Psoas muscle (tissue), 8 donors: ENCODE measurements around the gene TMBIM1. TPM values are rescaled to one million over a fixed set of nuclear protein-coding genes. Genes with fewer than 3 reads are reported as not detected.

Experiments
- ATAC-seq, 4 donors: fragments of 200-7000 bp; cut with Tn5 transposase; one replicate each; pipeline ENCODE4 v1.9.1; 2020; ENCODE audit warnings: moderate library complexity in 3 of 4, mild to moderate bottlenecking in 2 of 4
- DNase-seq, 2 donors: peaks; one replicate each; pipeline ENCODE4 v3.0.0-alpha.2; 2020
- H3K27ac ChIP-seq: fragments of 200-600 bp; one replicate; pipeline ENCODE4 v1.8.0; 2022
- H3K27me3 ChIP-seq, 3 donors: fragments of 200-600 bp in 1 of 3; one replicate each; pipeline versions ENCODE4 v1.6.1 to v1.8.0; 2013 to 2022; ENCODE audit warnings: low read length in 2 of 3, mild to moderate bottlenecking in 2 of 3, moderate library complexity in 1 of 3; ENCODE audit not compliant: insufficient read depth in 3 of 3
- H3K36me3 ChIP-seq, 2 donors: fragments of 200-600 bp in 1 of 2; one replicate each; pipeline versions ENCODE4 v1.6.1 to v1.8.0; 2013 to 2022; ENCODE audit warnings: low read depth in 1 of 2, mild to moderate bottlenecking in 1 of 2, moderate library complexity in 1 of 2; ENCODE audit not compliant: insufficient read depth in 1 of 2
- H3K4me1 ChIP-seq: fragments of 200-600 bp; one replicate; pipeline ENCODE4 v1.8.0; 2022
- H3K4me3 ChIP-seq: fragments of 200-600 bp; one replicate; pipeline ENCODE4 v1.8.0; 2022; ENCODE audit warnings: mild to moderate bottlenecking
- H3K9me3 ChIP-seq: fragments of 200-600 bp; one replicate; pipeline ENCODE4 v1.8.0; 2022
- CTCF ChIP-seq: fragments of 200-600 bp; IDR thresholded peaks from one replicate; pipeline ENCODE4 v1.8.0; 2022; ENCODE audit warnings: antibody characterized with exemption
- WGBS, 3 donors: extraction: QIAGEN DNeasy Blood & Tissue Kit; methylation state at CpG; one replicate each; pipeline versions ENCODE4 v1.1.6 to v1.1.7; 2013; 5-methylcytosine and 5-hydroxymethylcytosine counted together
- intact Hi-C, 2 donors: fragments of 100-400 bp; cut with DNase I; formaldehyde crosslinking; loops; one replicate each; pipeline versions ENCODE4 v1.11.0 to v1.14.2; 2022
- polyA plus RNA-seq, 3 donors: library from polyadenylated mRNA; stranded (reverse); fragments of 200-250 nt; gene quantifications; one replicate each; pipeline ENCODE4 v1.2.3, GENCODE V29; 2013
- total RNA-seq, 4 donors: library from RNA; stranded (reverse); fragmentation: NEBNext Ultra II Directional in 2 of 4; extraction: Animal tissue kit (Norgen Biotek cat#: 25700) in 2 of 4; gene quantifications; one replicate each; pipeline versions ENCODE4 v1.2.1 to v1.2.4, GENCODE V29; 2021 to 2023
- donor health status: healthy with polysubstance abuse.
- donor health status: DM: no; HTN: no; CAD: no; lungs with moderate emphysema.
- donor health status: Bipolar disorder and iron deficiency.
- donor health status: healthy.
- donor health status: DM: yes; HTN: yes; CAD: no.
- donor health status: DM: no; HTN: no; CAD: no.
- donor health status: DM: no; HTN: no; CAD: no.
- donor health status: DM: yes; HTN: yes; CAD: no.

Gene TMBIM1
- total and polyA plus RNA-seq, 7 donors: 152 to 264 (median 167) TPM

GRCh38 chr2:218244665-218245064 is 47.6 kb downstream of the TMBIM1 start:
- DNase-seq: no peak
- no peak for ATAC-seq
- Histone ChIP-seq H3K36me3 (peaks cover 32 to 100% of the 10 kb centered on the region in 2 donors), H3K27me3 (no peaks in the 10 kb centered on the region), H3K27ac (no peak overlapping the region), H3K4me1 (peaks cover 12% of the 10 kb centered on the region), H3K4me3 (no peak overlapping the region), H3K9me3 (no peaks in the 10 kb centered on the region)
- TF ChIP-seq CTCF: no peak
- intact Hi-C loops: no loop called here
- WGBS, 3 donors: 86 to 98% (median 90%) methylated on average over 2 of the region's 2 CpGs

- Histone ChIP-seq H3K4me1 (peaks cover 12% of the 10 kb centered on the region), H3K36me3 (peaks cover 30 to 100% of the 10 kb centered on the region in 2 donors), H3K27me3 (no peaks in the 10 kb centered on the region), H3K27ac (no peak overlapping the region), H3K4me3 (no peak overlapping the region), H3K9me3 (no peaks in the 10 kb centered on the region)
- no peak for DNase-seq
- WGBS, 3 donors: 75 to 89% (median 77%) methylated on average over 1 of the region's 1 CpG
- intact Hi-C loops: no loop called here
- TF ChIP-seq CTCF: no peak
- no peak for ATAC-seq
Observed at GRCh38 chr2:218244204-218244603, 48.1 kb downstream of the TMBIM1 start.

GRCh38 chr2:218238887-218239286 is 53.4 kb downstream of the TMBIM1 start:
- Histone ChIP-seq H3K27me3 (no peaks in the 10 kb centered on the region), H3K9me3 (no peaks in the 10 kb centered on the region), H3K4me3 (no peak overlapping the region), H3K36me3 (peaks cover 26 to 100% of the 10 kb centered on the region in 2 donors), H3K27ac (no peak overlapping the region), H3K4me1 (no peaks in the 10 kb centered on the region)
- DNase-seq: no peak
- TF ChIP-seq CTCF: no peak
- 91 to 100% (median 97%) methylated on average over 1 of the region's 1 CpG for WGBS, 3 donors
- intact Hi-C loops: no loop called here
- no peak for ATAC-seq

- no peak for TF ChIP-seq CTCF
- Histone ChIP-seq H3K27me3 (no peaks in the 10 kb centered on the region), H3K36me3 (peaks cover 23 to 100% of the 10 kb centered on the region in 2 donors), H3K4me1 (no peaks in the 10 kb centered on the region), H3K27ac (no peak overlapping the region), H3K9me3 (no peaks in the 10 kb centered on the region), H3K4me3 (no peak overlapping the region)
- intact Hi-C loops: no loop called here
- ATAC-seq (no peak), DNase-seq (no peak)
- 89 to 91% (median 91%) methylated on average over 4 of the region's 4 CpGs for WGBS, 3 donors
Observed at GRCh38 chr2:218236829-218237228, 55.5 kb downstream of the TMBIM1 start.

GRCh38 chr2:218235017-218235416 is 57.3 kb downstream of the TMBIM1 start:
- ATAC-seq: no peak
- peaks cover 33 to 100% of the 10 kb centered on the region in 2 donors for H3K36me3 ChIP-seq
- no peak for TF ChIP-seq CTCF
- no peak overlapping the region for H3K27ac ChIP-seq
- peaks cover 9% of the 10 kb centered on the region for H3K4me1 ChIP-seq
- H3K9me3 ChIP-seq: no peaks in the 10 kb centered on the region
- 95 to 98% (median 98%) methylated on average over 2 of the region's 2 CpGs for WGBS, 3 donors
- no peaks in the 10 kb centered on the region for H3K27me3 ChIP-seq
- H3K4me3 ChIP-seq: no peak overlapping the region
- intact Hi-C loops: no loop called here
- DNase-seq: no peak
